Subcutaneous abdominal adipose tissue (tissue), 5 donors: Measurements from ENCODE around the gene CYB5D1.

Source experiments
- H3K27ac ChIP-seq: one replicate; pipeline ENCODE4 v1.7.0; 2013; ENCODE audit warnings: low read depth, mild to moderate bottlenecking, inconsistent platforms, low read length, moderate library complexity
- H3K27me3 ChIP-seq, 5 donors: one replicate each; pipeline ENCODE4 v1.7.0; 2013; ENCODE audit warnings: low read length in 5 of 5, inconsistent platforms in 1 of 5; ENCODE audit not compliant: control insufficient read depth in 5 of 5, insufficient read depth in 4 of 5
- H3K36me3 ChIP-seq, 5 donors: one replicate each; pipeline ENCODE4 v1.7.0; 2013; ENCODE audit warnings: low read length in 5 of 5; ENCODE audit not compliant: control insufficient read depth in 5 of 5, insufficient read depth in 5 of 5
- H3K4me1 ChIP-seq, 5 donors: one replicate each; pipeline ENCODE4 v1.7.0; 2013; ENCODE audit warnings: low read length in 5 of 5, mild to moderate bottlenecking in 3 of 5, moderate library complexity in 1 of 5; ENCODE audit not compliant: control insufficient read depth in 5 of 5, insufficient read depth in 5 of 5
- H3K4me3 ChIP-seq, 5 donors: one replicate each; pipeline ENCODE4 v1.7.0; 2013; ENCODE audit warnings: low read length in 5 of 5, low read depth in 1 of 5
- H3K9ac ChIP-seq, 5 donors: one replicate each; pipeline ENCODE4 v1.7.0; 2013; ENCODE audit warnings: low read length in 5 of 5, mild to moderate bottlenecking in 4 of 5, moderate library complexity in 3 of 5
- H3K9me3 ChIP-seq, 5 donors: one replicate each; pipeline ENCODE4 v1.7.0; 2013; ENCODE audit warnings: low read length in 5 of 5; ENCODE audit not compliant: control insufficient read depth in 5 of 5
- donor health status: healthy.
- donor health status: healthy.
- donor health status: healthy.
- donor health status: healthy.
- donor health status: healthy.

The CYB5D1 gene

DNA sequence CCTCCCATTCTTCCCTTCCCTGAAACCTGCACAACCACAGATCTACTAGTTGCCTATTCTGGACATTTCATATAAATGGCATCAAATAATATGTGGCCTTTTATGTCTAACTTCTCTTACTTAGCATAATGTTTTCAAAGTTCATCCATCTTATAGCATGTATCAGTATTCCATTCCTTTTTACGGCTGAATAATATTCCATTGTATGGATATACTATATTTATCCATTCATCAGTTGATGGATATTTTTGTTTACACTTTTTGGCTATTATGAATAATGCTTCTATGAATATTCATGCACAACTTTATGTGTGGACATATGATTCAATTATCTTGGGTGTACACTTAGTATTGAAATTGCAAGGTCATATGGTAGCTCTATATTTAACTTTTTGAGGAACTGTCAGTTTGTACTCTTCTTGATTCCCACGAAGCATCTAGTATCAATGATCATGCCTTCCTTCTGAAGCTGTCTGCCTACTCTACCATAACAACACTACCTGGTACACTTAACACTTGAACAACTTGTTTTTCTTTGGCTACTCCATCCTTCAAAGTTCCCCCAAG, 18.1 kb downstream of the CYB5D1 start:
- peaks cover 0 to 5% (median 0%) of the 10 kb centered on the region in 5 donors for H3K4me1 ChIP-seq
- H3K4me3 ChIP-seq, result no peak overlapping the region
- peaks cover 0 to 11% (median 4%) of the 10 kb centered on the region in 5 donors for H3K36me3 ChIP-seq
- H3K27me3 ChIP-seq, result no peaks in the 10 kb centered on the region
- no peak overlapping the region for H3K9ac ChIP-seq
- no peak overlapping the region for H3K27ac ChIP-seq
- H3K9me3 ChIP-seq, result no peaks in the 10 kb centered on the region

DNA sequence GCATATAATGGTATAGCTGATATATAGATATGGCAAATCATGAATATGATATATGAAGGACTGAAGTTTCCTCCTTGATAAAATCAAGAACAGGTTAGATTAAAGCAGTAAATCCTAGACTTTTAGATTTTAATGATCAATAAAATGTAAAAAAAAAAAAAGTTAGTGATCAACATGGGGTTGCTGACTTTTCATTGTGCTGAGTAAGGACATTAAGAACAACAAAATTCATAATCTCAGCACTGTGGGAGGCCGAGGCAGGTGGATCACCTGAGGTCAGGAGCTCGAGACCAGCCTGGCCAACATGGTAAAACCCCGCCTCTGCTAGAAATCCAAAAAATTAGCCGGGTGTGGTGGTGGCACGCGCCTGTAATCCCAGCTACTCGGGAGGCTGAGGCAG, 20.4 kb downstream of the CYB5D1 start:
- Histone ChIP-seq H3K36me3 (peaks cover 0 to 20% (median 4%) of the 10 kb centered on the region in 5 donors), H3K9ac (no peak overlapping the region), H3K27me3 (peaks cover 0 to 5% (median 5%) of the 10 kb centered on the region in 5 donors), H3K27ac (no peak overlapping the region), H3K4me1 (peaks cover 0 to 15% (median 0%) of the 10 kb centered on the region in 5 donors), H3K4me3 (no peak overlapping the region), H3K9me3 (no peaks in the 10 kb centered on the region)

DNA sequence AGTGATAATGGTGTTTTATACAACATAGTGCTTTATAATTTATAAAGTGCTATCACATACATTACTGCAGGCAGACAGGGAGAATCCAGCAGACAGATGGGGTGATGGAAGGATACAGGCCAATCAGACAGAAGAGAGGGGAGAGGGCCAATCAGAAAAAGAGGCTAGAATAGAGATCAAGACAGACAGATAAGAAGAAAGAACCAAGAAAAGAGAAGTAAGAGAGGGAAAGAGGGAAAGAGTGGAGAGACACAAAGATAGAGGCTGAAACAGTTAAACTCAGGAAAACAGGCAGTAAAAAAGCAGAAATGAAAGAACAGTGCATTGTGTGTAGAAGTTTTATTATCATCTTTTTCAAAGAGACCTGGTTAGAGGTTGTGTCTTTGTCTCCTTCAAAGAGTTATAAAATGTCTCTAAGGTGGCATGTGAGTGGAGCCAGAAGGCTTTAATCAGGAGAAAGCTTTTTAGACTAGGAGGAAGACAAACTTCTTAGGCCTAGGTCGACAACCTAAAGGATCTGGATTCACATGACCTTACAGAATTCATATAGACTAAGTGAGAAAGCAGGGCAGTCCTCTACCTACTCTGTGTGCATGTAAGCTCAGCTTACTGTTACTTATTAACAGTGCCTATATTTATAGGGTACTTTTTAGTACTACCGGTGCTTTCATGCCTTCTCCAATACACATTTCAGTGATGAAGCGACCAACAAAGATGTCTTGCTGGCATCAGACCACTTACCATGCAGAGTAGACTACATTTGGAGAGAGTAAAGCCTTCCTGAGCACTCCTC, 22.5 kb downstream of the CYB5D1 start:
- peaks cover 0 to 20% (median 4%) of the 10 kb centered on the region in 5 donors for H3K36me3 ChIP-seq
- no peak overlapping the region for H3K9ac ChIP-seq
- no peaks in the 10 kb centered on the region for H3K9me3 ChIP-seq
- peaks cover 0 to 15% (median 3%) of the 10 kb centered on the region in 5 donors for H3K4me1 ChIP-seq
- peaks cover 0 to 5% (median 5%) of the 10 kb centered on the region in 5 donors for H3K27me3 ChIP-seq
- H3K27ac ChIP-seq, result no peak overlapping the region
- H3K4me3 ChIP-seq, result no peak overlapping the region

DNA sequence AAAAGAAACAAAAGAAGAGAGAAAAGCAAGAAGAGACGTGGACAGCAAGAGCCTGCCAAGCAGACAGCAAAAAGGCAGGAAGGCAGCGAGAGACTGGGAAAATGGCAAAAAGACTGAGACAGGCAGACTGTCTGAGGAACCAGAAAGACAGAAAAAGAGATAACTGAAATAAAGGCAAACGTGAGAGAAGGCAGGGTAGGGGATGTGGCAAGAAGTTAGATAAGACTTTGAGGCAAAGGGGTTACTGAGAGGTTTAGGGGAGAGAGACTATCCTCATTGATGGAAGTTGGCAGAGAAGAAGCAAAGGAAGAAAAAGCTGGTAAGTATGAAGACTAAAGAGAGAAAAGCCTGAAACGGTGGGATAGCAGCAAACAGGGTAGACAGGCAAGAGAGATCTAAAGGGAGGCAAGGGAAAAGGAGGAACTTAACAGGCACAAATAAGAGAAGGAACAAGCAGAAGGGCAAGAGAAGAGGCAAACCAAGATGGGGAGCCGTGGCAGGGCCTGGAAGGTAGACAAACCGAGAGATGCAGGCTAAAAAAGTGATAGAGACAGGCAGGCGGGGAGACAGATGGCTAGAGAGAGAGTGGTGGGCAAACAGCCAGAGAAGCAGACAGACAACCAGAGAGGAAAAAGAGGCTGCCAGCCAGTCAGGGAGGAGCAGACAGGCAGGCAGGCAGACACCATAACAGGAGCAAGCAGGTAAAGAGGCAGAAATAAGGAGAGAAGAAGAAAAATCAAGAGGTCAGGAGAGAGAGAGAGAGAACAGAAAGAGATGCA, 23.7 kb downstream of the CYB5D1 start:
- no peak overlapping the region for H3K9ac ChIP-seq
- H3K27me3 ChIP-seq, result peaks cover 0 to 13% (median 6%) of the 10 kb centered on the region in 5 donors
- no peaks in the 10 kb centered on the region for H3K9me3 ChIP-seq
- no peak overlapping the region for H3K4me3 ChIP-seq
- H3K36me3 ChIP-seq, result peaks cover 0 to 20% (median 4%) of the 10 kb centered on the region in 5 donors
- peaks cover 0 to 26% (median 14%) of the 10 kb centered on the region in 5 donors for H3K4me1 ChIP-seq
- no peak overlapping the region for H3K27ac ChIP-seq

DNA sequence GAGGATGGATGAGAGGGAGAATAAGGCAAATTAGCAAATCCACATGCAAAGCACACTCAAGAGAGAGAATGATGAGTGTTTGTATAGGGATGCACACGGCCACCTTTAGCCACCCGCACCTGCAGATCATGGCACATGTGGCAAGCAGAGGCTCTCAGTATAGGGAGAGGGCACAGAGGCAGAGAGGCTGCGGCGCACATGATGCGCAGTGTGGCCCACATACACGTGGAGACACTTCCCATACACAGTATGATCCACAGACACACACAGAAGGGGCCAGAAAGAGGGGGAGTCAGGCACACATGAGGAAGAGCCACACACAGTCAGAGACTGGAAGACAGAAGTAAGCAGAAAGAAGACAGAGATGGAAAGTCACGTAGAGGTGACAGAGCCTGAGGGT, 24.3 kb downstream of the CYB5D1 start:
- H3K27me3 ChIP-seq, result peaks cover 0 to 13% (median 6%) of the 10 kb centered on the region in 5 donors
- no peak overlapping the region for H3K4me3 ChIP-seq
- peaks cover 0 to 20% (median 4%) of the 10 kb centered on the region in 5 donors for H3K36me3 ChIP-seq
- H3K9me3 ChIP-seq, result no peaks in the 10 kb centered on the region
- H3K4me1 ChIP-seq, result peaks cover 0 to 32% (median 20%) of the 10 kb centered on the region in 5 donors
- no peak overlapping the region for H3K27ac ChIP-seq
- H3K9ac ChIP-seq, result no peak overlapping the region

DNA sequence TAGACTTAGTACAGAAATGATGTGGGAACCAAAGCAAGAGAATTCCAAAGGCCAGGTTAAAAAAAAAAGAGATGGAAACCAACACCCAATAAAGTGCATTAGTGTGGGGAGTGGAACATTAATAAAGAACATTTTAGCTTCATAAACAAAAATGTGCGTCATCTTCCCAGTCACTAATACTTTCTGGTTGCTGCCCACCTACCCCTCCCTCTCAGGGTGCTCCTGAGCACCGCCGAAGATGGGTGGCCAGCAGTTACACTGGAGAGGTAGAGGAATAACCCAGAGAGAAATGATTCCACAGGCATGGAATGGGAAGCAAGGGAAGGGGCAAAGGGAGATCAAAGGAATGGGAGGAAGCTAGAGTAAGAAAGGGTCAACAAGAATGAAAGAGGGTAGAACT, 24.8 kb downstream of the CYB5D1 start:
- Histone ChIP-seq H3K27me3 (peaks cover 0 to 13% (median 6%) of the 10 kb centered on the region in 5 donors), H3K9me3 (no peaks in the 10 kb centered on the region), H3K36me3 (peaks cover 0 to 20% (median 4%) of the 10 kb centered on the region in 5 donors), H3K4me3 (no peak overlapping the region), H3K9ac (no peak overlapping the region), H3K27ac (no peak overlapping the region), H3K4me1 (peaks cover 0 to 38% (median 25%) of the 10 kb centered on the region in 5 donors)

DNA sequence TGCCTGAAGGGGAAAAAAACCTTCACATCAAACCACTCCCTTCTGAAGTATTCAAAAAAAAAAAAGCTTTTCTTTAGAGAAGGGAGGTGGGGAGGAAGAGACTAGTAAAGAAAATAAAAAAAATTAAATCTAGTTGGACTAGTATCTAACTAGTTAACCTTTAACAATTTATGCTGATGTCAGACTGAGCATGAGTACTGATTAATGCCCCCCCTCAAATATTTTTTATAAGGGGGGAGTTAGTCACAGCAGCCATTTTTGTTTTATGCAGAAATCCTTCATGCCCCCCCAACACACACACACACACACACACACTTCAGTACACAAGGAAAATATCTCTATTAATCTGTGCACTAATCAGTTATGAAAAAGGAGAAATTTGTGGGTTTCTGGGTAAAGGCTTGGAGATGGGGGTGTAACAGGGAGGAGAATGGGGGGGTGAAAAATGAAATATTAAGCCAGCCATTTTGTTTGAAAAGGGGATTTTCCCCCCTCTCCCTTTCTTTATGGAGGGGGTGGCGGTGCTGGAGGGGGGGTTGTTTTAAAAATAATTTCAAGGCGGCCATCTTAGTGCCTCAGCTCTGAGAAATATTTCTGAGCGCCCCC, 26.1 kb downstream of the CYB5D1 start:
- Histone ChIP-seq H3K36me3 (peaks cover 0 to 20% (median 4%) of the 10 kb centered on the region in 5 donors), H3K4me3 (no peak overlapping the region), H3K27me3 (peaks cover 0 to 13% (median 6%) of the 10 kb centered on the region in 5 donors), H3K27ac (peak overlapping the region; percentile 30), H3K9me3 (no peaks in the 10 kb centered on the region), H3K9ac (no peak overlapping the region), H3K4me1 (peaks cover 11 to 50% (median 38%) of the 10 kb centered on the region in 5 donors)

DNA sequence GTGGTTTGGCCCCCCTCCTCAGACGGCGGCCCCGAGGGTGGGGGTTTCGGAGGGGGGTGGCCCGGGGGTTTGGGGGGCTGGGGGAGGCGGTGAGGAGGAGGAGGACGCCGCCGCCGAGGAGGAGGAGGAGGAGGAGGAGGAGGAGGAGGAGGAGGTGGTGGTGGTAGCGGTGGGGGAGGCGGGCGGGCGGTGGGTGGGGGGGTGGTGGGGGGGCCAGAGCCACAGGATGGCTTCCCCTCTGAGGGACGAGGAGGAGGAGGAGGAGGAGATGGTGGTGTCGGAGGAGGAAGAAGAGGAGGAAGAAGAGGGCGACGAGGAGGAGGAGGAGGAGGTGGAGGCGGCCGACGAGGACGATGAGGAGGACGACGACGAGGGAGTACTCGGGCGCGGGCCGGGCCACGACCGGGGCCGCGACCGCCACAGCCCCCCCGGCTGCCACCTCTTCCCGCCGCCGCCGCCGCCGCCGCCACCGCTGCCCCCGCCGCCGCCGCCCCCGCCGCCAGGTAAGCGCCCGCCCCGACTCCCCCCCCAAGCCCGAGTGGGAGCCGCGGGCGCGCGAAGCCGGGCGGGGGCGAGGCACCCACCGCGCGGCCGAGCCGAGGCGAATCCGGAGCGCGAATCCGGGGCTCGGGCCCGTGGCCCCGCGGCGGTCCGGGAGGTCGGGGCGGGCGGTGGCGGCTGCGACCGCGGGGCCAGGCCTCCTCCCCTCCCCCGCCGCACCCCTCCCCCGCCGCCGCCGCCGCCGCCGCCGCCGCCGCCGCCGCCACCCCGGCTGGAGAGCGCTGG, 27.0 kb downstream of the CYB5D1 start:
- peaks cover 0 to 13% (median 6%) of the 10 kb centered on the region in 5 donors for H3K27me3 ChIP-seq
- no peaks in the 10 kb centered on the region for H3K9me3 ChIP-seq
- peaks cover 14 to 59% (median 47%) of the 10 kb centered on the region in 5 donors for H3K4me1 ChIP-seq
- peaks cover 0 to 18% (median 4%) of the 10 kb centered on the region in 5 donors for H3K36me3 ChIP-seq
- H3K27ac ChIP-seq, result no peak overlapping the region
- H3K4me3 ChIP-seq, result peak overlapping the region in 4 of 5 donors; percentile 56 to 79 (median 74)
- H3K9ac ChIP-seq, result no peak overlapping the region
